ENCODE measurements around the gene LCN6.

Gene LCN6

DNA sequence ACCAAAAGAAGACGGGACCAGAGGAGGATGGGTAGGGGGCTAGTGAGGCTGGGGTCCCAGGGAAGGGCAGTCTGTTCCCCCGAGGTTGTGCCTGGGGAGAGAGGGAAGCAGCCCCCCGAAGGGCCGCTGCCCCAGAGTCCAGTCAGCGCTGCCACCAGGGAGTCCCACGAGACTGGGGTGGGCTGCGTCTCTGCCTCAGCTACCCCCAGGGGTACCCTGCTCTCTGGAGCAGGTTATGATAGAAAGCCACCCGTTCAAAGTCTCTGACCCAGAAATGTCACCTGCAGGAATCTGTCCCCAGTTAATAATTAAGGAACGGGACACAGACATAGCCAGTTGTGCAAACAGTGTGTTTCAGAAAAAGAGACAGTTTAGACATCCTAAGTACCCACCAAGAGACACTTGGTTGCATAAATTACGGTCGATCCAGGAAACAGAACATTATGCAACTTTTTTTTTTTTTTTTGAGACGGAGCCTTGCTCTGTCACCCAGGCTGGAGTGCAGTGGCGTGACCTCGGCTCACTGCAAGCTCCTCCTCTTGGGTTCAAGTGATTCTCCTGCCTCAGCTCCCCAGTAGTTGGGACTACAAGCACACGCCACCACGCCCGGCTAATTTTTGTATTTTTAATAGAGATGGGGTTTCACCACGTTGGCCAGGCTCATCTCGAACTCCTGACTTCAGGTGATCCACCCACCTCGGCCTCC, 50.4 kb downstream of the LCN6 start:
- Histone ChIP-seq H3K36me3 (ENCODE audit: insufficient read depth) (no peaks in the 10 kb centered on the region), H3K4me1 (ENCODE audit: low read depth, poor library complexity, severe bottlenecking) (peaks cover 91% of the 10 kb centered on the region), H2AFZ (ENCODE audit: low read depth) (no peak overlapping the region), H3K4me3 (IDR thresholded peaks at IDR 0.05; ENCODE audit: insufficient read depth, low read depth, low read length) (no peak overlapping the region), H3K9ac (no peak overlapping the region), H4K20me1 (ENCODE audit: insufficient read depth) (no peaks in the 10 kb centered on the region), H3K79me2 (ENCODE audit: insufficient read depth, low read depth) (no peaks in the 10 kb centered on the region), H3K4me2 (peak overlapping the region; percentile 57; the same call in 1 of the 2 replicates), H3K27me3 (ENCODE audit: insufficient read depth, low read depth) (no peaks in the 10 kb centered on the region), H3K27ac (no peak overlapping the region)
- TF ChIP-seq, protein P1, sequence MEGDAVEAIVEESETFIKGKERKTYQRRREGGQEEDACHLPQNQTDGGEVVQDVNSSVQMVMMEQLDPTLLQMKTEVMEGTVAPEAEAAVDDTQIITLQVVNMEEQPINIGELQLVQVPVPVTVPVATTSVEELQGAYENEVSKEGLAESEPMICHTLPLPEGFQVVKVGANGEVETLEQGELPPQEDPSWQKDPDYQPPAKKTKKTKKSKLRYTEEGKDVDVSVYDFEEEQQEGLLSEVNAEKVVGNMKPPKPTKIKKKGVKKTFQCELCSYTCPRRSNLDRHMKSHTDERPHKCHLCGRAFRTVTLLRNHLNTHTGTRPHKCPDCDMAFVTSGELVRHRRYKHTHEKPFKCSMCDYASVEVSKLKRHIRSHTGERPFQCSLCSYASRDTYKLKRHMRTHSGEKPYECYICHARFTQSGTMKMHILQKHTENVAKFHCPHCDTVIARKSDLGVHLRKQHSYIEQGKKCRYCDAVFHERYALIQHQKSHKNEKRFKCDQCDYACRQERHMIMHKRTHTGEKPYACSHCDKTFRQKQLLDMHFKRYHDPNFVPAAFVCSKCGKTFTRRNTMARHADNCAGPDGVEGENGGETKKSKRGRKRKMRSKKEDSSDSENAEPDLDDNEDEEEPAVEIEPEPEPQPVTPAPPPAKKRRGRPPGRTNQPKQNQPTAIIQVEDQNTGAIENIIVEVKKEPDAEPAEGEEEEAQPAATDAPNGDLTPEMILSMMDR (conservative IDR thresholded peaks at IDR 0.05; ENCODE audit: low read depth, low read length) = no peak

DNA sequence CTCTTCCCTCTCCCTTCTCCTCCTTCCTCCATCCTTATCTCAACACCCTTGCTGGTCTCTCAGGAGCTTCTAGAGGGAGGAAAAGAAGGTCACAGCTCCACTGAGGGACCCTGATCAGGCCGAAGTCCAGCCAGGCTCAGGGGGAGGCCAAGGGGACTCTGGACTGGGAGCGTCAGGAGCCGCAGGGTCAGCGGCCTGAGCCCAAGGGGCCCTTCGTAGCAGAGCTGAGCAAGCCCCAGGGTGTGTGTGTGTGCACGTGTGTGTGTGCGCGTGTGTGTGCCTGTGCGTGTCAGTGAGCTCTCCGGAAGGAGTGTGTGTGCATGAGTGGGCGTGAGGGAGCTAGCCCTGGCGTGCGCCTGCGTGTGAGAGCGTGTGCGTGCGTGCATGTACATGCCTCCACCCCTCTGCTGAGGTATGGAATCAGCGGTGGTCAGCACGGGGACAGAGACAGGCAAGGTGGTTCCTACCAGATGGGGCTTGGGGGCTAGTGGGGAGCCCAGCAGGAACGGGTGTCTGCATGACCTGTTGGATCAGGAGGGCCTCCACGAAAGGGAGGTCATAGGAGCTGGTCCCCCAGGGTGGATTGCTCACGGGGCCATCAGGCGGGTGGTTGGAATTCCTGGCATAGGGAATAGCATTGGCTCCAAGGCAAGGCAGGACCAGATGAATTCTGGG, 51.0 kb downstream of the LCN6 start:
- H3K27ac ChIP-seq = peak overlapping the region; percentile 55

DNA sequence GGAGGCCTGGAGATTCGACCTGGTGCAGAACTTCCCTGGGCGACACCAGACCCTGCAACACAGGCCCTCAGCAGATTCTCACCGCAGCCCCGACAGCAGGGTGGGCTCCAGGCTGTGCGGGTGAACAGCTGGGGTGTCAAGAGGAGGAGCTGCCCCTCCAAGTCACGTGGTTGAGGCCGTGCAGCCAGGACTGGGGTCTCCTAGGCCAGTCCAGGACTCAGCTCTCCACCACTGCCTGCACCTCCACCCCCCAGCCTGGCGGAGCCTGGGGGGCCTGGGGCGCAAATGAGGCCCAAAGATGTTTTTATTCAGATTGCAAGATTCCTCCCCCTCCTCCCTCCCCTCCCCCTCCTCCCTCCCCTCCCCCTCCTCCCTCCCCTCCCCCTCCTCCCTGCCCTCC, 51.8 kb downstream of the LCN6 start:
- Histone ChIP-seq H3K4me1 (ENCODE audit: low read depth, poor library complexity, severe bottlenecking) (peaks cover 81% of the 10 kb centered on the region), H2AFZ (ENCODE audit: low read depth) (0 out of 2 replicates have a peak overlapping the region, but pooled peaks have one; percentile 33), H3K27me3 (ENCODE audit: insufficient read depth, low read depth) (no peaks in the 10 kb centered on the region), H3K9ac (peak overlapping the region; percentile 54; the same call in 1 of the 2 replicates), H3K4me2 (peak overlapping the region; percentile 83), H4K20me1 (ENCODE audit: insufficient read depth) (no peaks in the 10 kb centered on the region), H3K36me3 (ENCODE audit: insufficient read depth) (no peaks in the 10 kb centered on the region), H3K79me2 (ENCODE audit: insufficient read depth, low read depth) (no peaks in the 10 kb centered on the region), H3K4me3 (IDR thresholded peaks at IDR 0.05; ENCODE audit: insufficient read depth, low read depth, low read length) (no peak overlapping the region), H3K27ac (peak overlapping the region; percentile 95)
- TF ChIP-seq, protein P1 (conservative IDR thresholded peaks at IDR 0.05; ENCODE audit: low read depth, low read length) = no peak

More for the DNA sequence above, 51.0 kb downstream of the LCN6 start:
- Histone ChIP-seq H3K79me2 (ENCODE audit: insufficient read depth, low read depth) (no peaks in the 10 kb centered on the region), H3K9ac (no peak overlapping the region), H3K27me3 (ENCODE audit: insufficient read depth, low read depth) (no peaks in the 10 kb centered on the region), H3K36me3 (ENCODE audit: insufficient read depth) (no peaks in the 10 kb centered on the region), H3K4me1 (ENCODE audit: low read depth, poor library complexity, severe bottlenecking) (peaks cover 89% of the 10 kb centered on the region), H3K4me3 (IDR thresholded peaks at IDR 0.05; ENCODE audit: insufficient read depth, low read depth, low read length) (no peak overlapping the region), H4K20me1 (ENCODE audit: insufficient read depth) (no peaks in the 10 kb centered on the region), H2AFZ (ENCODE audit: low read depth) (no peak overlapping the region), H3K4me2 (peak overlapping the region; percentile 57)
- TF ChIP-seq, protein P1 (conservative IDR thresholded peaks at IDR 0.05; ENCODE audit: low read depth, low read length) = no peak

DNA sequence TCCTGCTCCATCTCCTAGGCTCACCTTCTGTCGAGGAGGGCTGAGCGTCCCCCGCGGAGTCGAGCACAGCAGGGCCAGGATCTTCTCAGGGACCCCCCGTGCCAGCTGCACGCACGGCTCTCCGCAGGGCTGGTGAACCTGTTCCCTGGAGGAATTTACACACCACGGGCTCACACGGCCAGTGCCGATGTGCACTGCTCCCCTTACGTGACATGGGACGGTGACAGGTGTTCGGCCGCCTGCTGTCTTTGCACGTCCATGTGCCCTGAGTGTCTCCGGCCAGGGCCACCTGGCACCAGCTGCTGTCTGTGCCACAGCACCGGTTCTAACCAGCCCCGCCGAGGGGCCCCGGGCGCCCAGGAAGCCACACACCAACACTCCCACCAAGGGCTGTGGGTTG, 52.4 kb downstream of the LCN6 start:
- Histone ChIP-seq H3K27me3 (ENCODE audit: insufficient read depth, low read depth) (no peaks in the 10 kb centered on the region), H3K79me2 (ENCODE audit: insufficient read depth, low read depth) (no peaks in the 10 kb centered on the region), H3K4me1 (ENCODE audit: low read depth, poor library complexity, severe bottlenecking) (peaks cover 84% of the 10 kb centered on the region), H3K9ac (peak overlapping the region; percentile 54; the same call in 1 of the 2 replicates), H4K20me1 (ENCODE audit: insufficient read depth) (no peaks in the 10 kb centered on the region), H3K36me3 (ENCODE audit: insufficient read depth) (no peaks in the 10 kb centered on the region), H3K27ac (peak overlapping the region; percentile 95), H2AFZ (ENCODE audit: low read depth) (peak overlapping the region; percentile 33; the same call in 1 of the 2 replicates), H3K4me3 (IDR thresholded peaks at IDR 0.05; ENCODE audit: insufficient read depth, low read depth, low read length) (no peak overlapping the region), H3K4me2 (peak overlapping the region; percentile 83)
- TF ChIP-seq, protein P1 (conservative IDR thresholded peaks at IDR 0.05; ENCODE audit: low read depth, low read length) = no peak

Data from KMS-11 (cell line).